ENCODE results near the gene FCGR1A.
"Not testable (repeated sequence)": the region's sequence is repeated elsewhere in the genome, so short reads cannot be mapped to it uniquely, and the experiment has no call there.

- not testable (repeated sequence) for TF ChIP-seq CTCF (IDR thresholded peaks at IDR 0.05; ENCODE audit: low read length); EZH2 (IDR thresholded peaks at IDR 0.05; ENCODE audit: borderline replicate concordance, low read length)
Measured at GRCh38 chr1:149826555-149826954, 44.1 kb downstream of the FCGR1A start.
